ENCODE measurements around the gene SLC35C1. TPM values are rescaled to one million over a fixed set of nuclear protein-coding genes. Genes with fewer than 3 reads are reported as not detected.

Gene SLC35C1
- total RNA-seq, 1 experiment from 2014 or later = 15.6 TPM

DNA sequence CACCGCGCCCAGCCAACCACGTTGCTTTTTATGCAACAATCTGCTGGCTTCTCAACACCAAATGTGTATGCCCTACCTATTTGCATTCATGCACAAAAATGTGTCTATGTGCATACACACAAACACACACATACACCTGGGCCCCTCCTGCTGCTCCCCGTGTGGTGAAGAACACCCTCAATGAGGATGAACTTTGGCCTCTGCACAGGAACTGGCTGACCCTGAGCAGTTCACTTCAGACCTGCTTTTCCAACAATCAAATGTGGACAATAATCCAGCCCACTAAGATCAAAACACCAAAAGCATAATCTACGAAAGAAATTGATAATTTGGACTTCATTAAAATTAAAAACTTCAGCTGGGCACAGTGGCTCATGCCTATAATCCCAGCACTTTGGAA is 25.3 kb upstream of the SLC35C1 start:
- no peak overlapping the region for H3K27ac ChIP-seq
- no peak overlapping the region for H3K4me3 ChIP-seq
- H3F3A ChIP-seq (ENCODE audit: insufficient read depth, low read depth) = no peaks in the 10 kb centered on the region
- H3K9me2 ChIP-seq (ENCODE audit: insufficient read depth) = no peaks in the 10 kb centered on the region
- no peaks in the 10 kb centered on the region for H3K4me1 ChIP-seq (replicated peaks; ENCODE audit: insufficient read depth)
- peaks cover 90% of the 10 kb centered on the region for H3K27me3 ChIP-seq (ENCODE audit: insufficient read depth, low read depth)
- TF ChIP-seq, protein P1, sequence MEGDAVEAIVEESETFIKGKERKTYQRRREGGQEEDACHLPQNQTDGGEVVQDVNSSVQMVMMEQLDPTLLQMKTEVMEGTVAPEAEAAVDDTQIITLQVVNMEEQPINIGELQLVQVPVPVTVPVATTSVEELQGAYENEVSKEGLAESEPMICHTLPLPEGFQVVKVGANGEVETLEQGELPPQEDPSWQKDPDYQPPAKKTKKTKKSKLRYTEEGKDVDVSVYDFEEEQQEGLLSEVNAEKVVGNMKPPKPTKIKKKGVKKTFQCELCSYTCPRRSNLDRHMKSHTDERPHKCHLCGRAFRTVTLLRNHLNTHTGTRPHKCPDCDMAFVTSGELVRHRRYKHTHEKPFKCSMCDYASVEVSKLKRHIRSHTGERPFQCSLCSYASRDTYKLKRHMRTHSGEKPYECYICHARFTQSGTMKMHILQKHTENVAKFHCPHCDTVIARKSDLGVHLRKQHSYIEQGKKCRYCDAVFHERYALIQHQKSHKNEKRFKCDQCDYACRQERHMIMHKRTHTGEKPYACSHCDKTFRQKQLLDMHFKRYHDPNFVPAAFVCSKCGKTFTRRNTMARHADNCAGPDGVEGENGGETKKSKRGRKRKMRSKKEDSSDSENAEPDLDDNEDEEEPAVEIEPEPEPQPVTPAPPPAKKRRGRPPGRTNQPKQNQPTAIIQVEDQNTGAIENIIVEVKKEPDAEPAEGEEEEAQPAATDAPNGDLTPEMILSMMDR (conservative IDR thresholded peaks at IDR 0.05) = no peak
- TF ChIP-seq EZH2 (IDR thresholded peaks at IDR 0.05; ENCODE audit: low read depth) = no peak
- ChIA-PET CTCF (no interaction called here), POLR2A (ENCODE audit: unreplicated experiment) (no interaction called here)
- intact Hi-C loops (cut with micrococcal nuclease; ENCODE audit: unreplicated experiment) = no loop called here
- H4K20me1 ChIP-seq (ENCODE audit: insufficient read depth) = no peaks in the 10 kb centered on the region; the same call in 1 of the 2 replicates
- no peaks in the 10 kb centered on the region for H3K36me3 ChIP-seq (ENCODE audit: low read depth)
- DNase-seq = no peak
- H2AFZ ChIP-seq = no peak overlapping the region
- H3K9me3 ChIP-seq (ENCODE audit: insufficient read depth, low read depth) = no peaks in the 10 kb centered on the region
- H3K79me2 ChIP-seq (ENCODE audit: low read depth) = no peaks in the 10 kb centered on the region
- BruUV-seq (replicated peaks) = no TSS peak
- no peak overlapping the region for H3K4me2 ChIP-seq

DNA sequence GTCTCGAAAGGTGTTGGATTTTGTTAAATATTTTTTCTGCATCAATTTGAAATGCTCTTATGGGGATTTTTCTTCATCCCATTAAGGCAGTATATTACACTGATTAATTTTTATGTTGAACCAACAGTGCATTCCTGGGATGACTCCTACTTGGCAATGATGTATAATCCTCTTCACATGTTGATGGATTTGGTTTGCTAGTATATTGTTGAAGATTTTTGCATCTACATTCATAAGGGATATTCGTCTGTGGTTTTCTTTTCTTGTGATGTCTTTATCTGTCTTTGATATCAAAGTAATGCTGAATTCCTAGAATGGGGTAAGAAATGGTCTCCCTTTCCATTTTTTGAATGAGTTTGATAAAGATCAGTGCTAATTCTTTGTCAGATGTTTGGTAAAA is 18.7 kb upstream of the SLC35C1 start:
- DNase-seq = no peak

DNA sequence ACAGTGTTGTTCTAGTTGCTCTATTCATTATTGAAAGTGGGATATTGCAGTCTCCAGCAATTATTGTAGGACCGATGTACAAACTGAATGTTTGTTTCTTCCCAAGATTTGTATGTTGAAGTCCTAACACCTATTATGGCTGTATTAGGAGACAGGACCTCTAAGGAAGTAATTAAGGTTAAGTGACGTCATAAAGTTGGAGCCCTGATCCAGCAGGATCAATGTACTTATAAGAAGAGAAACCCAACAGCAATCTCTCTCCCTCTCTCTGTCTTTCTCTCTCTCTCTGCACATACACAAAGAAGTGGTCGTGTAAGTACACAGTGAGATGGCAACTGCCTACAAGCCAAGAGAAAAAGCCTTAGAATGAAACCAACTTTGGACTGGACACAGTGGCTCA is 16.1 kb upstream of the SLC35C1 start:
- Histone ChIP-seq H3K4me3 (no peak overlapping the region), H3K27me3 (ENCODE audit: insufficient read depth, low read depth) (peaks cover 70% of the 10 kb centered on the region), H3K4me1 (replicated peaks; ENCODE audit: insufficient read depth) (no peaks in the 10 kb centered on the region), H3F3A (ENCODE audit: insufficient read depth, low read depth) (no peaks in the 10 kb centered on the region), H3K27ac (no peak overlapping the region), H3K9me2 (ENCODE audit: insufficient read depth) (no peaks in the 10 kb centered on the region), H4K20me1 (ENCODE audit: insufficient read depth) (no peaks in the 10 kb centered on the region), H2AFZ (no peak overlapping the region), H3K36me3 (ENCODE audit: low read depth) (no peaks in the 10 kb centered on the region), H3K9me3 (ENCODE audit: insufficient read depth, low read depth) (no peaks in the 10 kb centered on the region; the same call in 1 of the 2 replicates), H3K4me2 (no peak overlapping the region), H3K79me2 (ENCODE audit: low read depth) (no peaks in the 10 kb centered on the region)
- DNase-seq = peak in 1 of 2 experiments; percentile 20
- TF ChIP-seq, protein P1 (conservative IDR thresholded peaks at IDR 0.05) = no peak
- no peak for TF ChIP-seq EZH2 (IDR thresholded peaks at IDR 0.05; ENCODE audit: low read depth)
- no TSS peak for BruUV-seq (replicated peaks)
- ChIA-PET POLR2A (ENCODE audit: unreplicated experiment) (no interaction called here), CTCF (no interaction called here)
- intact Hi-C loops (cut with micrococcal nuclease; ENCODE audit: unreplicated experiment) = no loop called here

More for the DNA sequence above, 18.7 kb upstream of the SLC35C1 start:
- POLR2A ChIA-PET (ENCODE audit: unreplicated experiment) = no interaction called here
- Histone ChIP-seq H3K27ac (no peak overlapping the region), H2AFZ (no peak overlapping the region), H3K36me3 (ENCODE audit: low read depth) (no peaks in the 10 kb centered on the region), H3K9me3 (ENCODE audit: insufficient read depth, low read depth) (no peaks in the 10 kb centered on the region; the same call in 1 of the 2 replicates), H3K4me2 (no peak overlapping the region), H3K4me3 (no peak overlapping the region), H3K9me2 (ENCODE audit: insufficient read depth) (no peaks in the 10 kb centered on the region), H3K79me2 (ENCODE audit: low read depth) (no peaks in the 10 kb centered on the region), H3K27me3 (ENCODE audit: insufficient read depth, low read depth) (peaks cover 68% of the 10 kb centered on the region), H3K4me1 (replicated peaks; ENCODE audit: insufficient read depth) (no peaks in the 10 kb centered on the region), H3F3A (ENCODE audit: insufficient read depth, low read depth) (no peaks in the 10 kb centered on the region), H4K20me1 (ENCODE audit: insufficient read depth) (no peaks in the 10 kb centered on the region)
- CTCF ChIA-PET = no interaction called here
- BruUV-seq (replicated peaks) = no TSS peak
- intact Hi-C loops (cut with micrococcal nuclease; ENCODE audit: unreplicated experiment) = no loop called here
- no peak for TF ChIP-seq EZH2 (IDR thresholded peaks at IDR 0.05; ENCODE audit: low read depth)
- TF ChIP-seq, protein P1 (conservative IDR thresholded peaks at IDR 0.05) = no peak
